Neural crest cell (in vitro differentiated cells): Measurements from ENCODE around the gene FGFR1OP2. TPM values are rescaled to one million over a fixed set of nuclear protein-coding genes. Genes with fewer than 3 reads are reported as not detected.

Source experiments
- DNase-seq: peaks from one replicate; pipeline ENCODE4 v3.0.0; 2021; ENCODE audit warnings: low read depth, mixed read lengths, low spot score
- H3K27ac Mint-ChIP-seq: one replicate; pipeline ENCODE4 v1.8.0; 2021; ENCODE audit warnings: mild to moderate bottlenecking, mixed read lengths; ENCODE audit not compliant: unreplicated experiment
- H3K27me3 Mint-ChIP-seq: 2 replicates; pipeline ENCODE4 v1.8.0; 2021; ENCODE audit warnings: low read depth, mild to moderate bottlenecking, mixed read lengths
- H3K36me3 Mint-ChIP-seq: 2 replicates; pipeline ENCODE4 v1.8.0; 2021; ENCODE audit warnings: low read depth, mild to moderate bottlenecking, mixed read lengths
- H3K4me1 Mint-ChIP-seq: 2 replicates; pipeline ENCODE4 v1.8.0; 2021; ENCODE audit warnings: mixed read lengths
- H3K4me3 Mint-ChIP-seq: one replicate; pipeline ENCODE4 v1.8.0; 2021; ENCODE audit warnings: mild to moderate bottlenecking, mixed read lengths
- H3K9me3 Mint-ChIP-seq: 2 replicates; pipeline ENCODE4 v1.8.0; 2021; ENCODE audit warnings: mixed read lengths
- CTCF ChIP-seq: fragments of 200-600 bp; sonication (generic); conservative IDR thresholded peaks from 2 replicates; pipeline ENCODE4 v1.5.0; 2021; ENCODE audit warnings: antibody characterized with exemption, mild to moderate bottlenecking
- total RNA-seq: library from RNA; stranded (reverse); gene quantifications from 2 replicates; pipeline ENCODE4 v1.2.1, GENCODE V29; 2021

FGFR1OP2 gene
- total RNA-seq, 1 donor from 2014 or later: 44.1 TPM

- no peaks in the 10 kb centered on the region for H3K9me3 Mint-ChIP-seq
- DNase-seq: no peak
- no peak for TF ChIP-seq CTCF
- H3K4me3 Mint-ChIP-seq: peak overlapping the region; percentile 99
- H3K27ac Mint-ChIP-seq: peak overlapping the region; percentile 100
- H3K4me1 Mint-ChIP-seq: peaks cover 61% of the 10 kb centered on the region
- H3K27me3 Mint-ChIP-seq: no peaks in the 10 kb centered on the region
- H3K36me3 Mint-ChIP-seq: peaks cover 11% of the 10 kb centered on the region
These were observed 412 bp downstream of the FGFR1OP2 start for GRCh38 chr12:26938701-26939062.

- peaks cover 3% of the 10 kb centered on the region for H3K9me3 Mint-ChIP-seq
- H3K36me3 Mint-ChIP-seq: peaks cover 16% of the 10 kb centered on the region
- H3K4me1 Mint-ChIP-seq: peaks cover 60% of the 10 kb centered on the region
- DNase-seq: no peak
- peak overlapping the region; percentile 99 for H3K27ac Mint-ChIP-seq
- H3K4me3 Mint-ChIP-seq: peak overlapping the region; percentile 99
- H3K27me3 Mint-ChIP-seq: no peaks in the 10 kb centered on the region
- TF ChIP-seq CTCF: no peak
These were observed 1.0 kb downstream of the FGFR1OP2 start for GRCh38 chr12:26939192-26939832.

- H3K27me3 Mint-ChIP-seq: no peaks in the 10 kb centered on the region
- peaks cover 3% of the 10 kb centered on the region for H3K9me3 Mint-ChIP-seq
- H3K4me3 Mint-ChIP-seq: peak overlapping the region; percentile 99
- H3K27ac Mint-ChIP-seq: no peak overlapping the region
- H3K36me3 Mint-ChIP-seq: peaks cover 16% of the 10 kb centered on the region
- H3K4me1 Mint-ChIP-seq: peaks cover 54% of the 10 kb centered on the region
- TF ChIP-seq CTCF: no peak
- DNase-seq: no peak
These were observed 1.7 kb downstream of the FGFR1OP2 start for GRCh38 chr12:26939953-26940352.

GRCh38 chr12:26940516-26941214 is 2.4 kb downstream of the FGFR1OP2 start:
- H3K27ac Mint-ChIP-seq: no peak overlapping the region
- peaks cover 54% of the 10 kb centered on the region for H3K4me1 Mint-ChIP-seq
- peaks cover 16% of the 10 kb centered on the region for H3K36me3 Mint-ChIP-seq
- no peak for DNase-seq
- no peaks in the 10 kb centered on the region for H3K27me3 Mint-ChIP-seq
- TF ChIP-seq CTCF: no peak
- H3K9me3 Mint-ChIP-seq: peaks cover 3% of the 10 kb centered on the region
- peak overlapping the region; percentile 99 for H3K4me3 Mint-ChIP-seq

GRCh38 chr12:26941215-26941594 is 2.9 kb downstream of the FGFR1OP2 start:
- H3K4me1 Mint-ChIP-seq: peaks cover 49% of the 10 kb centered on the region
- peak overlapping the region; percentile 24 for H3K4me3 Mint-ChIP-seq
- H3K36me3 Mint-ChIP-seq: peaks cover 21% of the 10 kb centered on the region
- H3K27ac Mint-ChIP-seq: no peak overlapping the region
- no peak for DNase-seq
- no peak for TF ChIP-seq CTCF
- H3K27me3 Mint-ChIP-seq: no peaks in the 10 kb centered on the region
- H3K9me3 Mint-ChIP-seq: peaks cover 7% of the 10 kb centered on the region
